ENCODE measurements around the gene CAPS2.

The CAPS2 gene

DNA sequence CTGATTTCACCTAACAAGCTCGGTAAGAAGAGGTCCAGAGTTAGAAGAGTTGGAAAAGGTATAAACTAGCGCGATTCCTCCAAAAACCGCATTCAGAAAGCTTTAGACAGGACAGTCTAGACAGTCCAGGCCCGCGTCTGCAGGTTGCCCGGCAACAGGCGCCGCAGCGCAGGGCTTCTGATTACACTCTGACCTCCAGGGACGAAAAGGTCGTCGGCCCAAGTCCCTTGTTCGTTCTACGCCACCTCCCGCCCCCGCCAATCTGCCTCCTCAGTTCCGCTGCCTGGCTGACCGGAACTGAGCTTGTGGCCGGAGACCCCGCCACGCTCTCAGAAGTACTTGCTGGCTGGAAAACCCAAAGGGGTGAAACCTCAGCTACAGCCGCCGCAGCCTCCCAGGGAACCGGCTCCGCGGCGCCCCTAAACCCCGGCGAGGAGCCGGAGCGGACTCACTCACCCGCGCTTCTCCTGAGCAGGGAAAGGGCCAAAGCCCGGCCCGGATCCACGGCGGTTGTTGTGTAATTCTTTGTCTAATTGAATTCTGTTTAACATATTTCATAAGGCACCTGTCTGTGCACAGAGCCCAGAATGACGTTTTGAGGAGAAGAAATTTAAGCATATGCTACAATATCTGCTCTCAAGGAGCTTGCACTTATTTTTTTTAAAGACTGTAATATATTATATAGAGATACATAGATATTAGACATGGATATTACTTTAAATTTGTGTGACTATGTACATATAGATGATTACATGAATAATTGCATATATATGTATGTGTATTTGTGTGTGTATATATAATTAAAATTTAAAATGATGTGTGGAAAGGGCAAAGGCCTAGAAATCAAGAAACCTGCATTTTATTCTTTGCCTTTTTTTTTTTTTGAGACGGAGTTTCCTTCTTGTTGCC lies at the start of gene CAPS2:
CAPS2 (minus strand) TSS at position 407 of the 909 bp plus-strand sequence. CDS start 3,826 bp downstream, outside the sequence.
- TF ChIP-seq, protein P1, sequence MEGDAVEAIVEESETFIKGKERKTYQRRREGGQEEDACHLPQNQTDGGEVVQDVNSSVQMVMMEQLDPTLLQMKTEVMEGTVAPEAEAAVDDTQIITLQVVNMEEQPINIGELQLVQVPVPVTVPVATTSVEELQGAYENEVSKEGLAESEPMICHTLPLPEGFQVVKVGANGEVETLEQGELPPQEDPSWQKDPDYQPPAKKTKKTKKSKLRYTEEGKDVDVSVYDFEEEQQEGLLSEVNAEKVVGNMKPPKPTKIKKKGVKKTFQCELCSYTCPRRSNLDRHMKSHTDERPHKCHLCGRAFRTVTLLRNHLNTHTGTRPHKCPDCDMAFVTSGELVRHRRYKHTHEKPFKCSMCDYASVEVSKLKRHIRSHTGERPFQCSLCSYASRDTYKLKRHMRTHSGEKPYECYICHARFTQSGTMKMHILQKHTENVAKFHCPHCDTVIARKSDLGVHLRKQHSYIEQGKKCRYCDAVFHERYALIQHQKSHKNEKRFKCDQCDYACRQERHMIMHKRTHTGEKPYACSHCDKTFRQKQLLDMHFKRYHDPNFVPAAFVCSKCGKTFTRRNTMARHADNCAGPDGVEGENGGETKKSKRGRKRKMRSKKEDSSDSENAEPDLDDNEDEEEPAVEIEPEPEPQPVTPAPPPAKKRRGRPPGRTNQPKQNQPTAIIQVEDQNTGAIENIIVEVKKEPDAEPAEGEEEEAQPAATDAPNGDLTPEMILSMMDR (IDR thresholded peaks at IDR 0.05) = no peak

DNA sequence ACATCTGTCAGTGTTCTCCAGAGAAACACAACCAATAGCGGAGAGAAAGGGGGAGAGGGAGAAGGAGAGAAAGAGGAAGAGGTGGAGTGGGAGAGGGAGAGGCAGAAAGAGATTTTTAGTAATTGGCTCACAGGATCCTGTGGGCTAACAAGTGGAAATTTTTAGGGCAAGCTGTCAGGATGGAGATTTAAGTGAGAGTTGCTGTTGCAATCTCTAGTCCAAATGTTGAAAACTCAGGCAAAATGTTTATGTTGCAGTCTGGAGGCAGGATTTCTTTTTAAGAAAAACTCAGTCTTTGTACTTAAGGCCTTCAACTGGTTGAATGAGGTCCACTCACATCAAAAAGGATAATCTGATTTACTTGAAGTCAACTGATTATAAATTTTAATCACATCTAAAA lies 48.2 kb upstream of the CAPS2 start:
- TF ChIP-seq, protein P1 (IDR thresholded peaks at IDR 0.05) = no peak

DNA sequence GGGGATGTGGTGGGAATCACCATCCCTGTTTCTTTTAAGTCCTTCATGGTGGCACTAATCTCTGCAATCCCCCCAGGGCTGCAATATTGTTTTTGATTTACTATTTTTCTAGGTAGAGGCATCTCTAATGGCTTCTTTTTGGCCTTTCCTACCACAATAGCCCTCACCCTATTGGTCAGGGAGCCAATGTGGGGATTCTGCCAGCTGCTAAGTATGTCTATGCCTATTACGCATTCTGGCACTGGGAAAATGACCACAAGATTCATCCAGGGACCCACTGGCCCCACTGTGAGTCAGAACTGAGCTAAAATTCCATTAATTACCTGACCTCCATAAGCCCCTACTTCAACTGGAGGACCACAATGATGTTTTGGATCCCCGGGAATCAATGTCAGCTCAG lies 44.8 kb upstream of the CAPS2 start:
- TF ChIP-seq, protein P1 (IDR thresholded peaks at IDR 0.05) = no peak

DNA sequence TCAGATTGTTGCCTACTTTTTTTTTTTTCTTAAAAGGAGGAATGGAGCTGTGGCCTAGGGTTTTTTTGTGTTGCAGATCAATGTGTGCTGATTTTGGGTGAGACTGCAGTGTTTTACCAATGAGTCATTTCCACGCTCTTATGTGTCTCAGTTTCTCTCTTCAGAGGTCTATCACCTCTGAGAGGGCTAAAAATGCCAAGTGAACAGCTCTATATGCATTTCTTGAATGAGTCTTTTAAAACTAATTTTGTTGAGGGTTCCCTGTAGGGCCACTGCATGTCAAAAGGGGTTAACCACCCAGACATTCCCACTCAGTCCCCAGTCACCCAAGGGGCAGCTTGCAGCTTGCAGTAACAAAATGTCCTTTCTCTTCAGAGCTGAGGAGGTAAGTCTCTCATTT lies 36.5 kb upstream of the CAPS2 start:
- TF ChIP-seq, protein P1 (IDR thresholded peaks at IDR 0.05) = no peak

DNA sequence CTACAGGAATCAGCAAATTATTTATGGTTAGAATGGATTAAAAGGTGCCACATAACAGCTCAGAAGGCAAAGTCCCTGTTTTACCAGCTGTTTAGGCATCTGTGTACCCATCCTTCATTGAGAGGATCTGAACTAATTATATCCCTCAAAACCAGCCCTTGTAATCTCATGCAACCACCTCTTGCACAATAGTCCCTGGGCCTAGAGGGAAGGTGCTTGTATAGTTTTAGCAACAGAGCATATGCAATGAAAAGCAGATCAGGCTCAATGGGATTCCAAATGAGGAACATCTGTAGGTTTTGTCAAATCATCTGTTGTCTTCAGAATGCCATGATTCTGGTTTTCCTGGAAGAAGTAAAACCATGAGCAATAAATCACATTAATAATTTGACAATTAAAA lies 34.8 kb upstream of the CAPS2 start:
- TF ChIP-seq, protein P1 (IDR thresholded peaks at IDR 0.05) = no peak

DNA sequence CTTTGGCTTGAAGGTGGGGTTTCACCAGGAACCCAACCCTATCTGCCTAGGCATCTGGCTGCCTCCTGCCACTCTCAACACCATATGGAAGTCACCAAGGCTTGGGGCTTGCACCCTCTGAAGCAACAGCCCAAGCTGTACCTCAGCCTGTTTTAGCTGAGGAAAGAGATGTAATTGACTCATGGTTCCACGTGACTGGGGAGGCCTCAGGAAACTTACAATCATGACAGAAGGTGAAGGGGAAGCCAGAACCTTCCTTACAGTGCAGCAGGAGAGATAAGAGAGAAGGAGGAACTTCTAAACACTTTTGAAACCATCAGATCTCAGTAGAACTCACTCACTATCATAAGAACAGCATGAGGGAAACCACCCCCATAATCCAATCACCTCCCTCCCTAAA lies 31.3 kb upstream of the CAPS2 start:
- TF ChIP-seq, protein P1 (IDR thresholded peaks at IDR 0.05) = no peak

DNA sequence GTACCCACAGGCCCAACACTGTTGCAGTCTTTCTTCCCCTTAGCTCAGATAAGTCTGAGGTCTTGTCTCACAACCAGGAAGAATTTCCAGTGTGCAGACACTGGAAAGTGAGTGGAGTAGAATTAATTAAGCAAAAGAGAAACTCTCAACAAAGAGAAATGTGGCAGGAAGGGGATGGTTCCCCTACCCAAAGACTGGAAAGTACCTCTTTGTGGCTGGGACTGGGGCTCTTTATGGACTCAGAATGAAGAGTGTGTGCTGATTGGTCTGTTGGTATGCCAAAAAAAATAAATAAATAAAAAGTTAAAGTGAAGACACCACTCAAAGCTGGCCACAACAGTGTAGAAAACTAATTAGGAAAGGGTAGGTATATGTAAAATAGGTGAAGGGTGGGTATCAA lies 30.8 kb upstream of the CAPS2 start:
- TF ChIP-seq, protein P1 (IDR thresholded peaks at IDR 0.05) = no peak
